ENCODE results near the gene TP53BP1.

DNA sequence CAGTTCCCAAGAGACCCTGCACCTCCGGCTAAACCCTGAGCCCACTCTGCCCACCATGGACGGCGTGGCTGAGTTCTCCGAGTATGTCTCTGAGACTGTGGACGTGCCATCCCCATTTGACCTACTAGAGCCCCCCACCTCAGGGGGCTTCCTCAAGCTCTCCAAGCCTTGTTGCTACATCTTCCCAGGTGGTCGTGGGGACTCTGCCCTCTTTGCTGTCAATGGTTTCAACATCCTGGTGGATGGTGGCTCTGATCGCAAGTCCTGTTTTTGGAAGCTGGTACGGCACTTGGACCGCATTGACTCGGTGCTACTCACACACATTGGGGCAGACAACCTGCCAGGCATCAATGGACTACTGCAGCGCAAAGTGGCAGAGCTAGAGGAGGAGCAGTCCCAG, 28.5 kb upstream of the TP53BP1 start:
- TF ChIP-seq PPARA (CRISPR knock-in tag; IDR thresholded peaks at IDR 0.05; ENCODE audit: borderline replicate concordance) (no peak), ARNTL (CRISPR knock-in tag; IDR thresholded peaks at IDR 0.05; ENCODE audit: borderline replicate concordance, low read depth) (no peak), RARB (CRISPR knock-in tag; IDR thresholded peaks at IDR 0.05) (no peak)
